ENCODE measurements around the gene CRLF3. TPM values are rescaled to one million over a fixed set of nuclear protein-coding genes. Genes with fewer than 3 reads are reported as not detected.

Gene CRLF3
- total and polyA plus RNA-seq, 10 of the 15 experiments (the other 5 are each of a cell fraction or from before 2014, with no cell fraction given): 10.0 to 39.2 (median 26.7) TPM

GRCh38 chr17:30793282-30793977, 31.1 kb downstream of the CRLF3 start:
- WGBS (ENCODE audit: insufficient coverage, insufficient replicate concordance, low lambda C conversion rate, missing lambda C conversion rate): 94% methylated on average over 9 of the region's 9 CpGs
- FAIRE-seq (peak; percentile 47), DNase-seq (ENCODE audit: low read depth, low spot score) (no peak), ATAC-seq (no peak)
- H3K27me3 ChIP-seq (replicated peaks in 1 of 2; ENCODE audit: control insufficient read depth in 2 of 2, insufficient read depth in 2 of 2, low read length in 1 of 2): no peaks in the 10 kb centered on the region
- TF ChIP-seq HSF1 (IDR thresholded peaks at IDR 0.05; ENCODE audit: low read depth, low read length): no peak
- TF ChIP-seq CTCF (IDR thresholded peaks at IDR 0.05 in 2 of 3, conservative IDR thresholded peaks at IDR 0.05 in 1 of 3; ENCODE audit: control insufficient read depth in 2 of 3, extremely low read depth in 1 of 3, insufficient read depth in 1 of 3, low read depth in 3 of 3, low read length in 3 of 3): no peak
- no peak for TF ChIP-seq BMI1 (IDR thresholded peaks at IDR 0.05; ENCODE audit: borderline replicate concordance)
- TF ChIP-seq CBX5 (IDR thresholded peaks at IDR 0.05; ENCODE audit: low read depth): no peak
- TF ChIP-seq KLF5 (IDR thresholded peaks at IDR 0.05; ENCODE audit: partially characterized antibody): no peak
- POLR2A ChIA-PET: no interaction called here
- H3K4me3 ChIP-seq: no peak overlapping the region
- intact Hi-C loops (cut with micrococcal nuclease; ENCODE audit: unreplicated experiment): no loop called here
- CTCF ChIA-PET: no interaction called here
- H3K9ac ChIP-seq (ENCODE audit: control insufficient read depth, insufficient read depth, low read length): no peak overlapping the region
- BruUV-seq (replicated peaks): TSS peak; percentile 34
- SMC1A ChIA-PET (ENCODE audit: uncharacterized antibody, unreplicated experiment): interaction anchor here (0.5 to 0.7 kb wide), 2 partner anchors 28 to 34 kb away, joined by 3 read pairs; no protein-coding TSS in a partner anchor
- H3K4me1 ChIP-seq (ENCODE audit: control insufficient read depth, insufficient read depth, low read length): no peaks in the 10 kb centered on the region
- no peak overlapping the region for H3K27ac ChIP-seq (ENCODE audit: control insufficient read depth, insufficient read depth)
- RAD21 ChIA-PET (ENCODE audit: unreplicated experiment): no interaction called here
- no peak overlapping the region for H3K4me2 ChIP-seq (ENCODE audit: control insufficient read depth, insufficient read depth)
- H3K79me2 ChIP-seq (ENCODE audit: control insufficient read depth, insufficient read depth, low read length): no peaks in the 10 kb centered on the region
- H3K36me3 ChIP-seq (ENCODE audit: control insufficient read depth in 2 of 2, insufficient read depth in 2 of 2, low read length in 1 of 2): peaks cover 5 to 29% of the 10 kb centered on the region in 2 experiments
- no peak overlapping the region for H2AFZ ChIP-seq (ENCODE audit: control insufficient read depth, low read depth, low read length)
- no peaks in the 10 kb centered on the region for H3K9me3 ChIP-seq (replicated peaks; ENCODE audit: control insufficient read depth, insufficient read depth, low read length)
- no peaks in the 10 kb centered on the region for H4K20me1 ChIP-seq (ENCODE audit: control insufficient read depth, insufficient read depth)
- in situ Hi-C loops (cut with MboI): no loop called here

All from GM12878 (cell line).